ENCODE data around the gene OPCML.

Gene OPCML

DNA sequence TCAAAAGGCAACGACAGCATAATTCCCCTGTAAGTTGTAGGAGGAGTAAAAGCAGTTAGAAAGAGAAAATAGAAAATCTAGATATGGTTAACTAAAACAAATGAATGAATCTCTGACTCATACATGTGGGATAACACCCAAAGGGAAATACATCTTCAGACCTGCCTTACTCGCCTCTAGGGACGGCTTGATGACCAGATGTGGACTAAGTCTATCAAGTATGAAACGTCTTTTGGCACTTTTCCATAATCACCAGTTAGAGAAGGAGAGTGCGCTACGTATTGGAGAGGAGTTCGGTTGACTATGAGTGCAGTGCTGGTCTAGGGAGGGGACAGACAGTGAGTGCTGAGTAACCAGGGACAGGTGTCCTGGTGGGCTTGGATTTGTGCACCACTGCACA is 459.9 kb downstream of the OPCML start:
- Histone ChIP-seq H3K4me3 (ENCODE audit: severe bottlenecking) (no peak overlapping the region), H3K9me3 (ENCODE audit: severe bottlenecking) (no peaks in the 10 kb centered on the region), H3K4me1 (ENCODE audit: insufficient read depth, poor library complexity, severe bottlenecking) (no peaks in the 10 kb centered on the region), H3K36me3 (ENCODE audit: low read depth) (no peaks in the 10 kb centered on the region), H3K27me3 (ENCODE audit: insufficient read depth, poor library complexity, severe bottlenecking) (no peaks in the 10 kb centered on the region), H3K27ac (ENCODE audit: poor library complexity, severe bottlenecking) (no peak overlapping the region)
- TF ChIP-seq, protein P1, sequence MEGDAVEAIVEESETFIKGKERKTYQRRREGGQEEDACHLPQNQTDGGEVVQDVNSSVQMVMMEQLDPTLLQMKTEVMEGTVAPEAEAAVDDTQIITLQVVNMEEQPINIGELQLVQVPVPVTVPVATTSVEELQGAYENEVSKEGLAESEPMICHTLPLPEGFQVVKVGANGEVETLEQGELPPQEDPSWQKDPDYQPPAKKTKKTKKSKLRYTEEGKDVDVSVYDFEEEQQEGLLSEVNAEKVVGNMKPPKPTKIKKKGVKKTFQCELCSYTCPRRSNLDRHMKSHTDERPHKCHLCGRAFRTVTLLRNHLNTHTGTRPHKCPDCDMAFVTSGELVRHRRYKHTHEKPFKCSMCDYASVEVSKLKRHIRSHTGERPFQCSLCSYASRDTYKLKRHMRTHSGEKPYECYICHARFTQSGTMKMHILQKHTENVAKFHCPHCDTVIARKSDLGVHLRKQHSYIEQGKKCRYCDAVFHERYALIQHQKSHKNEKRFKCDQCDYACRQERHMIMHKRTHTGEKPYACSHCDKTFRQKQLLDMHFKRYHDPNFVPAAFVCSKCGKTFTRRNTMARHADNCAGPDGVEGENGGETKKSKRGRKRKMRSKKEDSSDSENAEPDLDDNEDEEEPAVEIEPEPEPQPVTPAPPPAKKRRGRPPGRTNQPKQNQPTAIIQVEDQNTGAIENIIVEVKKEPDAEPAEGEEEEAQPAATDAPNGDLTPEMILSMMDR (IDR thresholded peaks at IDR 0.05; ENCODE audit: poor library complexity, severe bottlenecking): no peak
- DNase-seq (ENCODE audit: low spot score) (no peak), ATAC-seq (ENCODE audit: low read depth) (no peak)

DNA sequence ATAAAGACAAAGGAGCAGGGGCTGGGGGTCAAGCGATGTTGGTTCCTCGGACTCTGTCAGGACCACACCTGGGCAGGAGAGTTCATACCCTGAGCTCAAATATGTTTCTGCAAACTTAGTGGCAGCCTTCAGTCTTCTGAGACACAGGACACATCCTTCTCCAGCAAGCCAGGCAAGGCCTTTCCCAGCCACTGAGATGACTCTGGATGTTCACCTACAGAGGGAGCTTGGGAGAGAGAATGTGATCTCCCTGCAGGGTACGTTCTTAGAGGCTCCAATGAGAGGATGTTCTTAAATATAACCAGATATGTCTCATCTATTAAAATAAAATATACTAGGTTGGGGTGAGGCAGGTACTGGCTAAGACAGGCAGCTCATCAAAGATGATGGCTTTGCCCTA is 461.5 kb downstream of the OPCML start:
- Histone ChIP-seq H3K4me1 (ENCODE audit: insufficient read depth, poor library complexity, severe bottlenecking) (no peaks in the 10 kb centered on the region), H3K4me3 (ENCODE audit: severe bottlenecking) (no peak overlapping the region), H3K9me3 (ENCODE audit: severe bottlenecking) (no peaks in the 10 kb centered on the region), H3K27ac (ENCODE audit: poor library complexity, severe bottlenecking) (no peak overlapping the region), H3K27me3 (ENCODE audit: insufficient read depth, poor library complexity, severe bottlenecking) (no peaks in the 10 kb centered on the region), H3K36me3 (ENCODE audit: low read depth) (no peaks in the 10 kb centered on the region)
- TF ChIP-seq, protein P1 (IDR thresholded peaks at IDR 0.05; ENCODE audit: poor library complexity, severe bottlenecking): no peak
- ATAC-seq (ENCODE audit: low read depth): no peak
- no peak for DNase-seq (ENCODE audit: low spot score)

DNA sequence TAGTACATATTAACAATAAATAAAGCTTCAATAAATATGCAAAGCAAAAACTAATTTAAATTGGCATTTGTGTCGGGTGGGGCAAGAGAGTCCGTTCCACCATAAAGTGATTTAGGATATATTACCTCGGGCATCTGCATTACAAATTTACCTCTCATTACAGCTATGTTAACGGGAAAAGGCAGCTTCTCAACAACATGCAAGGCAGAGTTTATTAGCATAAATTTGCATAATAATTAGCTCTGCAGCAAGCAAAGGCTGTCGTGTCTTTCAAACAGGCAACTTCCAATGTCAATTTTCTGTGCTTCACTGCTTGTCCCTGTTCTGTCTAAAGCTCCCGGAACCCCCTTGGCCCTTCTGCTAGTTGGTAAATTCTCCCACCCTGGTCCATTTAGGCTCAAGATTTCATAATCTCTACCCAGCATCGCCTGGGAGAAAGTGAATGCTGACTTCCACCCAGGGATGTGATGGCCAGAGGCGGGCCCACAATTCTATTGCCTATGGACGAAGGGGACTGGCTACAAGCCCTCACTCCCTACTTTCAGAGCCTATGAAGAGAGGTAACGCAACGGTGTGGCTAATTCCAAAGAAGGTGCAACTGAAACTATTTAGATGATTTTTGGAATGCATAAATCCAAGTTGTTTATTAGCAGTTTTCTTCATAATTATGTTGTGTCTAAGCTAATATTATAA is 462.1 kb downstream of the OPCML start:
- DNase-seq (ENCODE audit: low spot score) (no peak), ATAC-seq (ENCODE audit: low read depth) (no peak)
- TF ChIP-seq, protein P1 (IDR thresholded peaks at IDR 0.05; ENCODE audit: poor library complexity, severe bottlenecking): no peak
- H3K9me3 ChIP-seq (ENCODE audit: severe bottlenecking): no peaks in the 10 kb centered on the region
- no peaks in the 10 kb centered on the region for H3K36me3 ChIP-seq (ENCODE audit: low read depth)
- H3K4me3 ChIP-seq (ENCODE audit: severe bottlenecking): no peak overlapping the region
- no peaks in the 10 kb centered on the region for H3K27me3 ChIP-seq (ENCODE audit: insufficient read depth, poor library complexity, severe bottlenecking)
- H3K4me1 ChIP-seq (ENCODE audit: insufficient read depth, poor library complexity, severe bottlenecking): no peaks in the 10 kb centered on the region
- no peak overlapping the region for H3K27ac ChIP-seq (ENCODE audit: poor library complexity, severe bottlenecking)

DNA sequence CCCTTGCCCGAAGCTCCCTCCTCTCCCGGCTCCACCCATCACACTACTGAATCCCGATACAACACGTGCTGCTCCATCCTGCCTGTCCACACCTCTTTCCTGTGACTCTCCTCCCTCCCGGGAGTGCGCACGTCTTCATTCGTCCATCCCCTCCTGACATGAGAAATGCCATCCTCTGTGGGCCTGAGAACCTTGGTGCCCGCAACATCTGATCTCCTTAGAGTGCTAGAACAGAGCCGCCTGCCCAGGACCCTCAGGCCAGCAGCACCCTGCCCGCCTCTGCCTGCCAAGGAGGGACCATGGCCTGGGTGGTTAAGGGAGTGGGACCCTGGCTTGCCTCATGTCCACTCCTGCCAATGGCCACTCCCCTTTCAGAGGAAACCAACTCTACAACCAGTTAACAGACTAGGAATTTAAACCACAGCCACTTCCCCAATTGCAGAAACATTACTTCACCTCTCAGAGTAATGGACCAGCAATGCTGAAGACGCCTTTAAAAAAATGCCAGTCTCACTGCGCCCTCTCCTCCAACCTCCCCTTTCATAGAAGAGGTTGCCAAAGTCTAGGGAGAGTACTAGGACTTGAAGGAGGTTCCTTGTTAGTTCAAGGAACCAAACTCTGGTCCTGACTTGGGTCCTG is 466.3 kb downstream of the OPCML start:
- no peaks in the 10 kb centered on the region for H3K27me3 ChIP-seq (ENCODE audit: insufficient read depth, poor library complexity, severe bottlenecking)

More for the DNA sequence above, 466.3 kb downstream of the OPCML start:
- no peaks in the 10 kb centered on the region for H3K4me1 ChIP-seq (ENCODE audit: insufficient read depth, poor library complexity, severe bottlenecking)
- TF ChIP-seq, protein P1 (IDR thresholded peaks at IDR 0.05; ENCODE audit: poor library complexity, severe bottlenecking): no peak
- DNase-seq (ENCODE audit: low spot score) (no peak), ATAC-seq (ENCODE audit: low read depth) (no peak; the same call in 2 of the 3 replicates)
- H3K9me3 ChIP-seq (ENCODE audit: severe bottlenecking): no peaks in the 10 kb centered on the region
- no peaks in the 10 kb centered on the region for H3K36me3 ChIP-seq (ENCODE audit: low read depth)
- H3K4me3 ChIP-seq (ENCODE audit: severe bottlenecking): no peak overlapping the region
- H3K27ac ChIP-seq (ENCODE audit: poor library complexity, severe bottlenecking): no peak overlapping the region
